KOPT-K1 (cell line): Measurements from ENCODE around the gene ZNF296.

ENCODE experiments used
- H3K27ac ChIP-seq: fragments of 200-600 bp; sonication (generic); 2 replicates; pipeline ENCODE4 v1.5.1; 2016; ENCODE audit warnings: antibody characterized with exemption, mild to moderate bottlenecking, low read depth, low read length; ENCODE audit not compliant: poor library complexity, severe bottlenecking
- H3K36me3 ChIP-seq: fragments of 200-600 bp; sonication (generic); 2 replicates; pipeline ENCODE4 v1.5.1; 2017; ENCODE audit warnings: antibody characterized with exemption, mild to moderate bottlenecking, low read length, moderate library complexity; ENCODE audit not compliant: insufficient read depth
- H3K9me3 ChIP-seq: fragments of 200-600 bp; sonication (generic); 2 replicates; pipeline ENCODE4 v1.5.1; 2017; ENCODE audit warnings: antibody characterized with exemption, low read length, mild to moderate bottlenecking; ENCODE audit not compliant: insufficient read depth, poor library complexity, severe bottlenecking

The ZNF296 gene

GRCh38 chr19:45040059-45040771, 36.1 kb downstream of the ZNF296 start:
- Histone ChIP-seq H3K36me3 (peaks cover 56% of the 10 kb centered on the region), H3K27ac (peak overlapping the region; percentile 87)

GRCh38 chr19:45038931-45039893, 37.1 kb downstream of the ZNF296 start, which contains the start of gene CLASRP:
Gene CLASRP, plus strand, starts transcription at chr19:45039045. Its CDS starts 1,168 bp downstream, at chr19:45040213.
- Histone ChIP-seq H3K9me3 (no peaks in the 10 kb centered on the region), H3K36me3 (peaks cover 46% of the 10 kb centered on the region), H3K27ac (peak within 1 kb of the TSS; percentile 87)

More at GRCh38 chr19:45040059-45040771, 36.1 kb downstream of the ZNF296 start:
- no peaks in the 10 kb centered on the region for H3K9me3 ChIP-seq

GRCh38 chr19:45037393-45038169, 38.7 kb downstream of the ZNF296 start:
- Histone ChIP-seq H3K9me3 (no peaks in the 10 kb centered on the region), H3K36me3 (peaks cover 30% of the 10 kb centered on the region), H3K27ac (no peak overlapping the region)

GRCh38 chr19:45035755-45036154, 40.5 kb downstream of the ZNF296 start:
- Histone ChIP-seq H3K9me3 (no peaks in the 10 kb centered on the region), H3K27ac (no peak overlapping the region), H3K36me3 (peaks cover 12% of the 10 kb centered on the region)

DNA sequence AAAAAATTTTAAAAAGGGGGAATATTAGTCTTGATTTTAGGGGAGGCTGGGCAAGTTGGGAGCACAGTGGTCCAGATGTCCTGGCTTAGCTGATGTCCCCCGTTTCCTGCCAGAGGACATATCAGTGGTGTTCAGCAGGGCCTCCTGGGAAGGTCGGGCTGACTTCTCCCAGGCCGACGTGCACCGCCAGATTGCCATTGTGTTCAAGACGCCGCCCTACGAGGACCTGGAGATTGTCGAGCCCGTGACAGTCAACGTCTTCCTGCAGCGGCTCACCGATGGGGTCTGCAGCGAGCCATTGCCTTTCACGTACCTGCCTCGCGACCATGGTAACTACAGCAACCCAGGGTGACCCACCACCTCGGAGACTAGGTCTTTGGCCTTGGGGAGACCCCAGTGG, 43.9 kb downstream of the ZNF296 start:
- H3K36me3 ChIP-seq: no peaks in the 10 kb centered on the region
- no peaks in the 10 kb centered on the region for H3K9me3 ChIP-seq
- H3K27ac ChIP-seq: no peak overlapping the region

- no peak overlapping the region for H3K27ac ChIP-seq
Observed at GRCh38 chr19:45030825-45031224, 45.5 kb downstream of the ZNF296 start.

DNA sequence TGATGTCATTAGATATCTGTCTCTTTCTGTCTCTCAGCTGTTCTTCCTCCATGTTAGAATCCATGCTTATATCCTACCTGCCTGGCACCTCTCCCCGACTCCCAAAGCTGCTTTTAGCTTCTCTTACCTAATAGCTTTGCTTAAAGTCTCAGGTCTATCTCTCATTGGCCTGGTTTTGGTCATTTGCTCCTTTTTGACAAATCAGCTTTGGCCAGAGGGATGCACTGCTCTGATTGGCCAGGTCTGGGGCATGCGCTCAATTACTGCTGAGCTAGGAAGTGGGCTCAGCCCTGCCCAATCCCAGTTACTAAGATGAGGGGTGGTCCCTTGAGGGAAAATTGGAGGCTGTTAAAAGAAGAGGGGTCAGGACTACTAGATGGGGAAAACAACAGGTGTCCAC, 48.9 kb downstream of the ZNF296 start:
- no peaks in the 10 kb centered on the region for H3K9me3 ChIP-seq
- no peaks in the 10 kb centered on the region for H3K36me3 ChIP-seq
- no peak overlapping the region for H3K27ac ChIP-seq

More at GRCh38 chr19:45030825-45031224, 45.5 kb downstream of the ZNF296 start:
- Histone ChIP-seq H3K9me3 (no peaks in the 10 kb centered on the region), H3K36me3 (no peaks in the 10 kb centered on the region)

- H3K9me3 ChIP-seq: no peaks in the 10 kb centered on the region
- no peak overlapping the region for H3K27ac ChIP-seq
- H3K36me3 ChIP-seq: no peaks in the 10 kb centered on the region
Observed at GRCh38 chr19:45025264-45025663, 51.0 kb downstream of the ZNF296 start.

GRCh38 chr19:45023048-45023447, 53.2 kb downstream of the ZNF296 start:
- Histone ChIP-seq H3K36me3 (no peaks in the 10 kb centered on the region), H3K9me3 (no peaks in the 10 kb centered on the region), H3K27ac (no peak overlapping the region)

- no peaks in the 10 kb centered on the region for H3K36me3 ChIP-seq
- H3K27ac ChIP-seq: no peak overlapping the region
- no peaks in the 10 kb centered on the region for H3K9me3 ChIP-seq
Observed at GRCh38 chr19:45021971-45022370, 54.3 kb downstream of the ZNF296 start.
